GM19240 (cell line): ENCODE results near the gene HNRNPUL1.

Source experiments
- DNase-seq: peaks from one replicate; pipeline ENCODE4 v3.0.0; 2011; ENCODE audit warnings: low spot score; ENCODE audit not compliant: insufficient read length

Gene HNRNPUL1

DNA sequence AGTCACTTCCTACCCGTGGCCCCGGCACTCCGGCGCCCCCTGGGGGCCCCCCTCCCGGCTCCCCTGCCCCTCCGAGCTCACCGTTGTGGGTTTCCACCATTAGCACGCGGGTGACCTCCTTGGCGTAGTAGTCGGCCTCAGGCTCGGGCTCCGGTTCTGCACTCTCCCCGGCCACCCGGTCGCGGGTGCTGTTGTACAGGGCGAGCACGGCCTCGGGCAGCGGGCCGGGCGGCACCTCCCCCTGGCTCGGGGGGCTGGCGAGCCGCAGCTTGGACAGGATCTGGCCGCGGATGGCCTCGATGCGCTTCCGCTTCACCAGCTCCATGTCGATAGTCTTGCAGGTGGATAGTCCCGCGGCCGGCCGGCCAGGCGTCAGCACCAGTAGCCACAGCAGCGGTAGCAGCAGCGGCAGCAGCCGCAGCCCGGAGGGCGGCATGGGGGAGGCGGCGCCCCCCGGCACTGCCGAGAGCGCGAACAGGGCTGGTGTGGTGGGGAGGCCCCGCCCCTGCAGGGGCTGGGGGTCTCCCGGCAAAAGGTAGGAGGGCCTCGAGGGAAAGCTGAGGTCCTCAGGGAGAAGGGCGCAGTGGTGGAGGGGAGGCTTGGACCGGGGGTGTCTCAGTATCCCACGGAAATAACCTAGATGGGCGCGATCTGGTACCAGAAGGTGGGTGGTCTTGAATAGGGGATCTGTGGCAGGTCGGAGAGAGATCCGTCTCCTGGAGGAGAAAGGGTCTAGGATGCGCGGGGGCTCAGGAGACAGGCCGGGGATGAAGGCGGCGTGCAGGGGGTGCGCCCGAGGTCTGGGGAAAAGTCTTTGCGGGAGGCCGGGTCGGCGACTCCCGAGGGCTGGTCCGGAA lies 88.7 kb downstream of the HNRNPUL1 start:
- DNase-seq = no peak

GRCh38 chr19:41353466-41354342 lies 89.5 kb downstream of the HNRNPUL1 start, which contains the start of gene TGFB1:
Gene TGFB1 (minus strand): TSS chr19:41353922. CDS start chr19:41353044, 878 bp downstream.
- DNase-seq = peak; percentile 81

- no peak for DNase-seq
Measured at GRCh38 chr19:41354343-41354953, 90.3 kb downstream of the HNRNPUL1 start.

DNA sequence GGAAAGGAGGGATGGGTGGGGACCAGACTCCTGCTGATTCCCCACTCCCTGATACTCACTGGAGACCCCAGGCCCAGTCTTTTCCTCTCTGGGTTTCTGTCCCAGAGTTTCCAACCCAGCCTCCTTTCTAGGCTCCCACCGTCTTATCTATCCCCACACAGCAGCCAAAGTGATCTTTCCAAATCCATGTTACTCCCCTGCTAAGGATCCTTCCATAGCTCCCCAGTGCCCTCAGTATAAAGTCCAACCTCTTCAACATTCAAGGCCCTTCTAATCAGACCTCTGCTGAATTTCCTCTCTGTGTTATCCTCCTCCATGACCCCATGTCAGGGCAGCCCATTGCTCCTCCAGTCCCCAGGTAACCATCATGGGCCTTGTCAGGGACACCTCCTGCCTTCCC lies 90.9 kb downstream of the HNRNPUL1 start:
- DNase-seq = no peak

- no peak for DNase-seq
Measured at GRCh38 chr19:41355802-41356201, 91.6 kb downstream of the HNRNPUL1 start.

- no peak for DNase-seq
Measured at GRCh38 chr19:41356984-41357739, 93.0 kb downstream of the HNRNPUL1 start.
